GM12875 (cell line): Measurements from ENCODE around the gene PPP3CA.
"Not testable (repeated sequence)": the region's sequence is repeated elsewhere in the genome, so short reads cannot be mapped to it uniquely, and the experiment has no call there.

Source experiments
- H3K4me3 ChIP-seq: one replicate; pipeline ENCODE4 v1.5.1; 2011; ENCODE audit warnings: low read depth, low read length, control low read depth
- TF ChIP-seq, protein P1 (sequence below): IDR thresholded peaks from 2 replicates; pipeline ENCODE4 v1.5.1; 2011; ENCODE audit warnings: low read depth, mild to moderate bottlenecking, control low read depth, inconsistent platforms, low read length, moderate library complexity, borderline replicate concordance; ENCODE audit not compliant: insufficient read depth

PPP3CA gene

DNA sequence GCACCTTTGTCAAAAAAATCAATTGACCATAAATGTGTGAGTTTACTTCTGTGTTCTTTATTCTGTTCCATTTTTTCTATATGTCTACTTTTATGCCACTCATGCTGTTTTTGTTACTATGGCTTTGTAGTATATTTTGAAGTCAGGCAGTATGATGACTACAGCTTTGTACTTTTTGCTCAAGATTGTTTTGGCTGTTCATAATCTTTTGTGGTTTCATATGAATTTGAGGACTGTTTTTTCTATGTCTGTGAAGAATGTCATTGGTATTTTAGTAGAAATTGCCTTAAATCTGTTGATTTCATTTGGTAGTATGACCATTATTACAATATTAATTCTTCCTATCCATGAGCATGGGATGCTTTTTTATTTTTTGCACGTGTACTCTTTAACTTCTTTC lies 346.8 kb downstream of the PPP3CA start:
- no peak overlapping the region for H3K4me3 ChIP-seq
- TF ChIP-seq, protein P1, sequence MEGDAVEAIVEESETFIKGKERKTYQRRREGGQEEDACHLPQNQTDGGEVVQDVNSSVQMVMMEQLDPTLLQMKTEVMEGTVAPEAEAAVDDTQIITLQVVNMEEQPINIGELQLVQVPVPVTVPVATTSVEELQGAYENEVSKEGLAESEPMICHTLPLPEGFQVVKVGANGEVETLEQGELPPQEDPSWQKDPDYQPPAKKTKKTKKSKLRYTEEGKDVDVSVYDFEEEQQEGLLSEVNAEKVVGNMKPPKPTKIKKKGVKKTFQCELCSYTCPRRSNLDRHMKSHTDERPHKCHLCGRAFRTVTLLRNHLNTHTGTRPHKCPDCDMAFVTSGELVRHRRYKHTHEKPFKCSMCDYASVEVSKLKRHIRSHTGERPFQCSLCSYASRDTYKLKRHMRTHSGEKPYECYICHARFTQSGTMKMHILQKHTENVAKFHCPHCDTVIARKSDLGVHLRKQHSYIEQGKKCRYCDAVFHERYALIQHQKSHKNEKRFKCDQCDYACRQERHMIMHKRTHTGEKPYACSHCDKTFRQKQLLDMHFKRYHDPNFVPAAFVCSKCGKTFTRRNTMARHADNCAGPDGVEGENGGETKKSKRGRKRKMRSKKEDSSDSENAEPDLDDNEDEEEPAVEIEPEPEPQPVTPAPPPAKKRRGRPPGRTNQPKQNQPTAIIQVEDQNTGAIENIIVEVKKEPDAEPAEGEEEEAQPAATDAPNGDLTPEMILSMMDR: no peak

DNA sequence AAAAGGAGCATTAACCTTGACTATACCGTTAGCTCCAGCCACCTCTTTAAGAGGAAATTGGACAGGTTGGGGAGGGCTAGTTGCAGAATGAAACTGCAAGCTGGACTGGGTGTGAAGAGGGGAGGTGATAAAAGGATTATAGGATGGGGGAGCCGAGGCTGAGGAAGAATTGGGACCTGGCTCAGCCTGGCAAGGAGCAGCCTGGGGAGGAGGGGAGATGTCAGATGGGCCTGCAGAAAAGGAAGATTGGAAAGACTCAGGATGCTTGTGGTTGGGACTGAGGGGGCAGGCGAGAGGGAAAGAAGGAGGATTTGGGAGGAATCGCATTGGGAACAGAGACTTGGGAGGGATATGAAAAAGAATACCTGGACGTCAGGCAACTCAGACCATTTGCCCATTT lies 351.7 kb downstream of the PPP3CA start:
- TF ChIP-seq, protein P1: no peak
- no peak overlapping the region for H3K4me3 ChIP-seq

DNA sequence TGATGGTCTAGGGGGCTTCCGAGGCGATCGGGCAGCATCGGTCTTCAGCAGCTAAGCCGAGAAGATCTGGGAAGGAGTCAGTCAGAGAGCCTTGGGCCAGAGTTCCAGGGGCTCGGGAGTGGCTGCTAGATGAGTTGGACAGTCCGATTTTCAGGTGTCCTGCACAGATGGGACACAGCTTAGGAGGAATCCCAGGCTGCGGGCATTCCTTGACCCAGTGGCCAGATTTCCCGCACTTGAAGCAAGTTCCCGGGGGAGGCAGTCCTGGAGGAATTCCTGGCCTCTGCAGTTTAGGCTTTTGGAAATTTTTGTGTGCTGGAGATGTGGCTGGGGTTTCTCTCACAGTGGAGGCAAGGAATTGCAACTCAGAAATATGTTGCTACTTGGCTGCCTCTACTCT lies 352.3 kb downstream of the PPP3CA start:
- H3K4me3 ChIP-seq: not testable (repeated sequence)

DNA sequence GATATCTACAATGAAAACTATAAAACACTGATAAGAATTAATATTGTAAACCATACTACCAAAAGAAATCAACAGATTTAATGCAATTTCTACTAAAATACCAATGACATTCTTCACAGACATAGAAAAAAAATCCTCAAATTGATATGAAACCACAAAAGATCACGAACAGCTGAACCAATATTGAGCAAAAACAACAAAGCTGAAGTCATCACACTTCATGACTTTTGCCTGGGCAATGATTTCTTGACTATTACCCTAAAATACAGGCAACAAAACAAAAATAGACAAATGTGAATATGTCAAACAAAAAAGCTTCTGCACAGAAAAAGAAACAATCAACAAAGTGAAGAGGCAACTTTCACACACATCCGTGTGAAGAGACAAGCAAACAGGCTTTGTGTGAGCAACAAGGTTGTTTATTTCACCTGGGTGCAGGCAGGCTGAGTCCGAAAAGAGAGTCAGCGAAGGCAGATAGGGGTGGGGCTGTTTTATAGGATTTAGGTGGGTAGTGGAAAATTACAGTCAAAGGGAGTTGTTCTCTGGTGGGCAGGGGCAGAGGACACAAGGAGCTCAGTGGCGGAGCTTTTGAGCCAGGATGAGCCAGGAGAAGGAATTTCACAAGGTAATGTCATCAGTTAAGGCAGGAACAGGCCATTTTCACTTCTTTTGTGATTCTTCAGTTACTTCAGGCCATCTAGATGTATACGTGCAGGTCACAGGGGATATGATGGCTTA lies 355.8 kb downstream of the PPP3CA start:
- not testable (repeated sequence) for H3K4me3 ChIP-seq

DNA sequence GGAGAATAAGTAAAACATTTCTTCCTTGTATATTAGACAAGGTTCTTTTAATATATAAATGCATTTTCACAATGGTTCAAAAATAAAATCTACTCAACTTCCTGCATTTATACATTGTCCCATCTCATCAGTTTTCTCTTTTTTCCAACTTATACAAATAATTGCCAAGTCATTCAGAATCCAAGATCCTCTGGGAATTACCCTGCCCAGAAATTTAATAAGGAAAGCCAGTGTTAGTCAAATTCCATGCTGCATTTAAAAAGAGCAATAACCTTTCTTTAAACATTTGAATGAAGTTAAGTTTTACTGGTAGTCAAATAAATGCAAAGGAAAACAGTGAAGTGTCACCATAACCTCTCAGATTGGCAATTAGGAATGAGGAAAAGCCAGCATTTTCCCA lies 357.9 kb downstream of the PPP3CA start:
- H3K4me3 ChIP-seq: no peak overlapping the region
- TF ChIP-seq, protein P1: no peak

DNA sequence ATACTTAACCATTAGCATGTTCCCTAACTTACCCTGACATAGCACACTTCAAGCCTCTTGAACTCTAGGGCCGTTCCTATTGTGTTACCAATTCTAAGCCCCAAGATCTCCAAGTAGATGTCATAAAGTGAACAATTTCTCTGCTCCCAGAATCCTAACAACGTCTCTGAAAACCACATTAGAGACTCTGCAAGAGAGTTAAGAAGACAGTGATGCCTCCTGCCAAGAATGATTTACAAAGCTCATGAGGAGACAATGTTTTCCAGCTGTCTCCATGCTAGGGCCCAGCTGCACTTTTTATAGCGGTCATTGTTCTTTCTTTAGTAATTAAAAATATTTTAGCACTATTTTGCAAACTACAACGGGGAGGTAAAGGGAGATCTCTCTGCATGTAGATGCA lies 358.4 kb downstream of the PPP3CA start:
- TF ChIP-seq, protein P1: no peak
- no peak overlapping the region for H3K4me3 ChIP-seq

DNA sequence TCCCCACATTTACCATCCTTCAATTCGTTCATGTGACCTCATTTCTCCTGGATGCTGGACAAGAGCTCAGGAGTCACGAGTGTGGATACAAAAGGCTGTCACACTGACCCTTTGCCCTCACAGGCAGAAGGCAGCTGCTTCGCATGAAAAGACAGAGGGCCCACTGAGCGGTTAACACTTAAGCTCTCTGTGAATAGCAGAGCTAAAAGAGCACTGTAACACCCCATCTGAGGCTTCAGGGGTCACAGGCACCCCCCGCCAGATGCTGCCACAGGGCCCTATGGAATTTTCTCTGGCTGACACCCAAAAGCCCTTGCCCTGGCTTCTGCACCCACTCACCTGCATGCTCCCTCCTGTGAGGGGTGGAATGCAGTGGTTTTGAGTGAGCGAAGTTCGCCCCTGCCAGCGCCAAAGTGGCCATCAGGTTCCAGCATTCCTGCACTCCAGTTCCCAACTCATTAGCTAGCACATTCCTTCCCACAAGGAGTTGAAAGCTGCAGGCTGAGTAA lies 360.9 kb downstream of the PPP3CA start:
- TF ChIP-seq, protein P1: no peak

DNA sequence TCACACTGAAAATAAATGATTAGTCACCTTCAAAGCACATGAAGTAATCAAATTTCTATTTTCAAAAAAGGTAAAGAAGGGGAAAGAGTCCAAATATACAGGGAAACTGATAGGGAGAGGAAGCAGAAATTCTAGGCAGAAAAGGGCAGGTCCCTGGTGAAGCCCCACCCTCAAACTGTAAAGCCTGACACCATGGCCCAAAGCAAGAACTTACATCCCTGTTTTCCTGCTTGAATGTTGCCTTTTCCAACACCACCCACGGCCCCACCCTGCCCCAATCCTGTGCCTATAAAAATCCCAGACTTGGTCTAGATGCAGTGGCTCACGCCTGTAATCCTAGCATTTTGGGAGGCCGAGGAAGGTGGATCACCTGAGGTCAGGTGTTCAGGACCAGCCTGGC lies 361.8 kb downstream of the PPP3CA start:
- TF ChIP-seq, protein P1: no peak
- H3K4me3 ChIP-seq: no peak overlapping the region

More for the DNA sequence above, 360.9 kb downstream of the PPP3CA start:
- no peak overlapping the region for H3K4me3 ChIP-seq
